Activated CD8-positive, alpha-beta memory T cell treated with anti-CD3 and anti-CD28 coated beads for 36 hours (primary cell): Measurements from ENCODE around the gene KCNIP4. TPM values are rescaled to one million over a fixed set of nuclear protein-coding genes. Genes with fewer than 3 reads are reported as not detected.

Experiments used
- CTCF ChIA-PET: fragments of 350-600 bp; sonication (Branson Sonifier 250); formaldehyde crosslinking; loops from one replicate; lab custom pipeline; 2021; ENCODE audit warnings: antibody characterized with exemption; lab: Charles Lee
- POLR2A ChIA-PET: fragments of 350-600 bp; sonication (Branson Sonifier 250); formaldehyde crosslinking; loops from one replicate; lab custom pipeline; 2021; ENCODE audit warnings: antibody characterized with exemption; lab: Charles Lee
- total RNA-seq, 2 experiments: library from RNA; stranded (reverse); gene quantifications; one replicate each; pipeline ENCODE4 v1.2.3, GENCODE V29; 2021

Gene KCNIP4
- total RNA-seq, 2 experiments from 2014 or later, result not detected

DNA sequence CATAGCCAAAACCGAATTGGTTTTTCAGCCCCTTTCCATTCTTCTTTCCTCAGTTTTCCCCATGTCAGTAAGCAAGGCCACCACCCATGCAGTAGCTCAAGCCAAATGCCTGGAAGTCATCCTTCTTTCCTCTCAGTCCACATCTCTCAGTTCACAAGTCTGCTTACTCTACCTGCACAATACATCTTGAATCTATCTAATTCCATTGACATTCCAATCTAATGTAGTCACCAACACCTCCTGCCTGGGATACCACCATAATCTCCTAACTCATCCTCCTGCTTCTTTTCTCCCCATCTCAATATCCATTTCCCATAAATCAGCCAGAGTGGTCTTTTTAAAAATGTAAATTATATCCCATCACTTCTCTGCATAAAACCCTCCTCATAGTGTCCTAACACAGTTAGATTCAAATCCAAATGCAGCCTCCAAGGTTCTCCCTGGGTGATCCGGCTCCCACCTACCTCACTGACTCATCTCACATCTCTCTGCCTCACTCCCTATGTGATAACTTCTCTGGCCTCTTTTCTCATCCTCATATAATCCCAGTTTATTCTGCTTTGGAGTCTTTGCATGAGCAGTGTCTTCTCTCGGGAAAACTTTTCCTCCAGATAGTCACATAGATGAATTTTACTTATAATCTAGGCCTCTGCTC is 26.9 kb downstream of the KCNIP4 start:
- POLR2A ChIA-PET, result no interaction called here
- CTCF ChIA-PET, result no interaction called here

DNA sequence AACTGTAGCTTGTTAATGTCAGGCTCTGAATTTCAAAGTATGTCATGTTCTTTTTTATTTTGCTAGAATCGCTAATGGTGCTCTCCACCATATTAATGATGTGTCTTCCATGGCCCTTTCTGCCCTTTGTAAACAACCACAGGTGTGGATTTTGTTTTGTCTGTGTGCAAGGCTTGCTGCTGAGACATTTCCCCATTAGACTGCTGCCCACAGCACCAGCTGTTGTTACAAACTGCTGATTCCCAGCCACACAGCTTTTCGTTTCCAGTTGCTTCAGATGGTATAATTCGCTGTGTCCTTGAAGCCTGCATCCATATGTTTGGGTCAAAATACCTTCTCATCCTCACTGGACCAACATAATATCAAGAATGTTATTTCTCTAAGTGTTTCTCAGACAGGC is 32.8 kb downstream of the KCNIP4 start:
- POLR2A ChIA-PET, result no interaction called here
- CTCF ChIA-PET, result no interaction called here

DNA sequence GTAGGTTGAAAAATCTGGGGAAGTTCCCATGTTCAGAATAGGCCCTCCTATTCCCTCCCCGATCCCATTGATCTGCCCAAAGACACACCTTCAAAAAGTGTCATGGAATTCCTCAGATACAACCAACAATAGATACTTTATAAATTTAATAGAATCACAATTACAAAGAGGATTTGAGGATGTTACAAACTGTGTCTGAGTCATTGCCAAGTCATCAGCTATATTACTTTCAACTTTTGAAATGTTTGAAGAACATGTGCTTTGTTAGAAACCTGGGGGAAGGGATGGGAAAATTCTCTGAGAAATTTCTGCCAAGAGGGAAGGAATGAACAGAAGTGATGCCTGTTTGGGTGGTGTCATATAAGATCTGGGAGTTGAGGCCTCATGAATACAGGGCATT is 46.7 kb downstream of the KCNIP4 start:
- ChIA-PET POLR2A (no interaction called here), CTCF (no interaction called here)

DNA sequence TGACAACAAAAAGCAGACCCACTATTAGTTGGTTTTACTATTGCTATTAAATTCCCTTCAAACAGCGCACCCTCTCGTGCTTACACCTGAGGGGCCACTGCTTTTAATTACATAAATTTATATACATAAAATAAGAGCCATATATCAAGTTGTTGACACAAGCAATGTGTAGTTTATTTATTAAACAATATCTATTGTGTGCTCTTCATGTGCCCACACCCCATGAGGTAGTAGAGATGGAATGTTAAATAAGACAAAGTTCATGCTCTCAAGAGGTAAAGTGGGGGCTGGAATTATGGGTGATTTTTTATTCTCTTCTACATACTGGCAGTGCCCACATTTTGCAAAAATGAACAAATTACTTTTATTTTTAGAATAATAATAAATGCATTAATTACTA is 47.3 kb downstream of the KCNIP4 start:
- ChIA-PET POLR2A (no interaction called here), CTCF (no interaction called here)

DNA sequence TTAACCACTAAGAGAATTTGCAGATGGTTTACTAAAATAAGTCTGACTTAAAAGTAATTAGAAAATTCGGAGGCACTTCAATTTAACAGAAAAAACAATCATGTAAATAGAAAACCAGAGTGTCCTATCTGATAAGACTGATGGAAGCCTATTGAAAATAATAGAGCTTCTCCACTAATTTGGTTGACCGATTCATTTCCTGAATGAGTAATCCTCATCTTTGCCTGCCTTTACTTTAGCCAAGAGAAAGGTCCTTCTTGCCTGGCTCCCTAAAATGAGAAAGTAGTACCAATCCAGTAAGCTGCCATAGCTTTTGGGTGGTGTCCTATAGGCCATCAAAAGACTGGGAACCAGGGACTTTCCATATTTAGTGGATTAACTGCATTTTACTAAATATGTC is 48.4 kb downstream of the KCNIP4 start:
- ChIA-PET CTCF (no interaction called here), POLR2A (no interaction called here)

DNA sequence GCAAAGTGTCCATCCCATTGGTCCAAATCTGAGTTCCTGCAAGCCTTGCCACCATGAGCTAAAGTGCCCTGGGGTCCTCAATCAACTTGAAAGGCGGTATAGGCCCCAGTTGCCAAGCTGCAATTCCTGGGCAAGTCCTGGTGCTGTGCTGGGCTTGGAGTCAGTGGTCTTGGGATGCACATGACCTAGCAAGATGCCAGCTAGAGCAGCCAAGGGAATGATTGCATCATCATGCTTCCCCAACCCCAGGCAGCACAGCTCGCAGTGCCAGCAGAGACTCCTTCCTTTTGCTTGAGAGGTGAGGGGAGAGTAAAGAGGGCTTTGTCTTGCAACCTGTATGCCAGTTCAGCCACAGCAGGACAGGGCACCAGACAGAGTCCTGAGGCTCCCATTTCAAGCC is 50.5 kb downstream of the KCNIP4 start:
- ChIA-PET CTCF (no interaction called here), POLR2A (no interaction called here)

DNA sequence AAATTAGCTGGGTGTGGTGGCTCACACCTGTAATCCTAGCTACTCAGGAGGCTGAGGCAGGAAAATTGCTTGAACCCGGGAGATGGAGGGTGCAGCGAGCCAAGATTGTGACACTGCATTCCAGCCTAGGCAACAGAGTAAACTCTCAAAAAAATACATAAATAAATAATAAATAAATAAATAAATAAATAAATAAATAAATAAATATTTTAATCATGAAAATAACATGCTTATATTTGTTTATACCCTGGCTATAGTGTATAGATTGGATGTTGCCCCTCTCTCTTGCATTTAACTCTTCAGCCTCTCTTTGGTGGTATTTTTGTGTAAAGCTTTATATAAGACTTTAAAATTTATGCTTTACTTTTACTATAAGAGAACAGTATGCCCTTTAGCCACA is 51.8 kb downstream of the KCNIP4 start:
- POLR2A ChIA-PET, result no interaction called here
- CTCF ChIA-PET, result no interaction called here

DNA sequence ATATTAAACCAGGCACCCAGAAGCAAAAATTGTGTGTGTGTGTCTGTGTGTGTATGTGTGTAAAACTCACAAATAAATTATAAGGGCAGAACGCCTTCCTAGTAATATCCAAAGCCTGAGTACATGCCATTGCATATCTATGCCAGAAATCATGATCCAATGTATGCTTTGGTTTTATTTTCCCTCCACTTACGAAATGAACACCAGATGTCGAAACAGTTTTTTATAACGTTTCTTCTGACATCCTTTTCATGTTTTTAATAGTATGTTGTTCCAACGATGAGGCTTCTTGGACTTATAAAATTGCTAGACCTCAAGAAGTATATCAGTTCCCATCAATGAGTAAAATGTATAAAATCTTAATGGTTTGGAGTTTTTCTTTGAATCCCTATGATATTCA is 55.4 kb downstream of the KCNIP4 start:
- POLR2A ChIA-PET, result no interaction called here
- CTCF ChIA-PET, result no interaction called here

DNA sequence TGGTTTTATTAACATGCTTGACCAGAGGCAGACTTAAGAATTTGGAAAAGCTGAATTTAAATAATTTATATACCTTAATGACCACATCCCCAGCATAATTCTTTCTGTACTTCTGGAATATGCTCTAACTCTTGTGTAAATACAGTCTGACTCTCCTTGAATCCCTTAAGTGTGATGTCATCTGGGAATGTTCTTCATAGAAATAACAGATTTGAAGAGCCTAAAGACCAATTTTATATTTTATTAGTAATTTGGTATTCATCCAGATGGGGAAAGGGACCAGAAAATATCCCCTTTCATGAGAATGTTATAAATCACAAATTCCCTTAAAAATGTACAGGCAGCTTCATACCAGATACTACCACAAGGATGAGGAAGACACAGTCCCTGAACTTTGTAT is 58.3 kb downstream of the KCNIP4 start:
- ChIA-PET POLR2A (no interaction called here), CTCF (no interaction called here)

DNA sequence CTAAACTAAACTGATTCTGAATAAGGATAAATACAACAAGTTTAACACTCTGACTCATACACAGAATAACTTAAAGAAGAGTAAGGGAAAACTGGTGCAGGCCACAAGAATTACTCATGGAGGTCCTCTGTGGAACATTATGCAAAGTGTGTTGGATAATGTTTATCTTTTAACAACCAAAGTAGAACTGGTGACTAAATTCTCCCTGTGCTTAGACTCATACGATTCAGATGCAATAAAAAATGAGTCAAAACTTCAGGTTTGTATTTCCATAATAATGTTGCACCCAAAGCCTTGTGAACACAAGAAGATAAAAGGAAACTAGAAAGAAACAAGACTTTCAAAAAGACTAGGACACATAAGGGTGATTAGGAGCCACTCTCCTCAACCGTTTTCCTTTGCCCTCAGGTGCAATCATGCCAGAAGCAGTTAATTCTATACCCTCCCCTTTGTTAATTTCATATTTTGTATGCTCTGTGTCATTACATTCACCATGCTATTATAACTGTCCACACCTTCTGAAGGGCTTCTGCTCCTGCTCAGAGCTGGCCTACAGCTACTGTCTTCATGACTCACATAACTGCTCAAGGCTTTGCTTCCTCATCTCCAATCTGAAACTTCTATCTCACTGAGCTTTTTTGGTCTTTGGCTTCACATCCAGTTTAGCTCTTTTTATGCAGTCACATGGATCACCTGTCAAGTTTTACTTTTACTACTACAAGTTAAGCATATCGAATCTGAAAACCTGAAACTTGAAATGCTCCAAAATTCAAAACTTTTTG is 60.2 kb downstream of the KCNIP4 start:
- POLR2A ChIA-PET, result no interaction called here
- CTCF ChIA-PET, result no interaction called here

DNA sequence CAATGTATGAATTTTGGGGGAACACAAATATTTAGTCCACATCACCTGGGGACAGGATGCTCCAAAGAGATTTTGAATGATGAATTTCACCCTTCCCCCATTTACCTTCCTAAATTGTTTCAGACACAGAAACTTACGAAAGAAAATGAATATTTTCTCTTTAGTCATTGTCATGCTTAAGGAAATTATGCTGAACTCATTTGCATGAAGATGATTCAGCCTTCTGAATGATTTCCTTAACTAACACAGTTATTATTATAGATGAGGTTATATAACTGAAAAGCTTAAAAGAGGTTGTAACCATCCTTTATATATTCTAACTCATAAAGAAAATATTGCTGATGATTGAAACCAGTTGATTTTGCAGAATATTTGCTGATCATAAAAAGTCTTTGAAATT is 61.1 kb downstream of the KCNIP4 start:
- ChIA-PET CTCF (no interaction called here), POLR2A (no interaction called here)

DNA sequence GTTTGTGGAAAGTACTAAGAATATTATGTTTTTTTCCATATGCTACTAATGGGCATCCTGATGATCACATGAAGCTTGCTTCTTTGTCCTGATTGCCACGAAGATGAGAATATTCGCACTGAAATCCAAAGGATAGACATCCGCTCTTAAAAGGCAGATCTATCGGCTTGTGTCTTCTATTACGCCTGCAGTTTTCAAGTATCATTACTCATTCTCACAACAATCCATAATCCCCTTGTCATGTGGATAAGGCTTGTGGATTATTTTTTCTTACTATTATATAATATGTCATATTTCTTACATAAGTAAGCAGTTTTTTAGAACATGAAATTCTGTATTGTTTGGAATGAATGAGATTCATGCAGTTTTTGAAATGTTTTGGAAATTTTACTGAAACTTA is 62.8 kb downstream of the KCNIP4 start:
- CTCF ChIA-PET, result no interaction called here
- POLR2A ChIA-PET, result no interaction called here

DNA sequence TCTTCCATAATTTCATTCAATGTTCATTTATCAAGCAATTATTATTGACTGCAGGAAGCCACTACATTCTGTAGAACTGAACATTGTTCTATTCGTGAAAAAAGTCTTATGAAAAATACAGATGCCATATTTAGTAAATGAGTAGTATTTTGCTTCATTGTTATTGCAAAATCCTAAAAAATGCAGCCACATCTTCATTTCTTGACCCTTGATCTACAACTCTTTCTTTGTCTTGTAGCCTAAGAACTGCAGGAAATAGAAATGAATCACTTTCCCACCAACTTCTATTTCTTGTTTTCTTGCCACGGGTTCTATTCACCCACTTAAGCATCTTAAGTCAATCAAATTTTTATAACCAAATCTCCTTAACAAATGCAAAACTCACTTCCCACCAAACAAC is 63.3 kb downstream of the KCNIP4 start:
- CTCF ChIA-PET, result no interaction called here
- POLR2A ChIA-PET, result no interaction called here

DNA sequence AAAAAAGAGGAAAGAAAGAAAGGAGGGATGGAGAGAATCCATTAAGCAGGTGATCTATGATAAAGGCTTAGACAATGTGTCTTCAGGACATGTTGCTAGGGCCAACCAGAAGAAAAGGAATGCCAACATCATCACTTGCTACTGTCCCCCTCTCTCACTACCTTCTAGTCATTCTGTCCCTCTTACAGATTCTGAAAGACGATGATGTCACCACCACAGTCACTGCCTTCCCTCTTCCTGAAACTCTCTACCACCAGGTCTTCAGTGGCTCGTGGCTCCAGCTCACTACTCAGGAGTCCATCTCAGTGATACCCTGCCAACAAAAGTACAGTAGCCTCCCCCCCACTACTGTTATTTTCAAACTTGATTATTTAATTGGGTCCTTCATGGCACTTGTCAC is 64.0 kb downstream of the KCNIP4 start:
- CTCF ChIA-PET, result no interaction called here

DNA sequence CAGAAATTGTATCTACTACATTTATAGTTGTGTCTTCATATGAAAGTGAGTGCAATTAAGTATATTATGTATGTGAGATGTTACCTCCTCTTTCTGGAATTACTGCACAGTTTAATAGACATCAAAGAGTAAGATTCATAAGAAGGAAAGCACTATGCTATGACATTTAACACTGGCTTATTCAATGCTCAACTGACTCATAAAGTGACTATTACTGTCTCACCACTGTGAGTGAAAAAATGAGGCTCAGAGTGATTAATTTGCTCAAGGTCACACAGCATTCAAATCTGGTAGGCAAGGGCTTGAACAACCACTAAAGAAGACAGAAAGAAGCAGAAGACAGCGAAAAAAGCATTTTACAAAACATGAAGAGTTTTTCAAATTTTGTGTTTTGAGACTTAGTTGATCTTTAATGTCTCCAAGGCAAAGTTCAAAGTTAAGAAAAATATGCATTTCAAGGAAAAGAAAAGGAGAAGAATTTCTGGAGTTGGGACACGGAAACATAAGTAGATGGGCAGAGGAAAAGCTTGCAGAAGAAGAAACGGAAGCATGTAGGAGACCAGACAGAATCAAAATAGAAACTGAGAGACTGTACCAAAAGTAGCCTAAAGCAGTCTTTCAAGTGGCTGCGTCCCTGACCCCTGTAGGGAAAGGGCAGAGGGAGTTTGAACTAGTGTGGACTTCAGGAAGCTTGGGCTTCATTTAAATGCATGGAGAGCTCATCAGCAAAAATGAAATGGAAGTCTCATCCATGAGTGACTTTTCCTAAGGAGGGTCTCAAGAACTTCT is 66.3 kb downstream of the KCNIP4 start:
- POLR2A ChIA-PET, result interaction anchor here (0.6 kb wide), 1 partner anchor 45 kb away, joined by 3 read pairs; no protein-coding TSS in a partner anchor
- CTCF ChIA-PET, result no interaction called here

More for the DNA sequence above, 64.0 kb downstream of the KCNIP4 start:
- POLR2A ChIA-PET, result no interaction called here

DNA sequence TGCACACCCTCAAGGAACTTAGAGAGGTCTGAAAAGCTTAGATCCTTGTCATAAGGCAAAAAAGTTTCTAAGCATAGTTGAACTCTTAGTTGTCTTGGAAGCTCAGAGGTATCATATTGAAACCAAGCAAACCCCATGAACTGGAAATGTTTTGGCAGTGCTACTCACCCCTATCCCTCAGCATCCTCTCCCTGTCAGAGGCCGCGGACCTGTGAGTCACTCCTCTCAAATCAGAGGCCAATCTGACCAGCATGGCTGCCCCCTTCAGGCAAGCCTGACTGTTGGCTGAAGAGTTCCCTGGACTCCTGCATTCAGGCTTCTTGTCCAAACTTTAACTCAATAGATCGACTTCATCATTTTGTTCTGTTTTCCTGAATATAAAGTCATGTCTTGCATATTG is 69.4 kb downstream of the KCNIP4 start:
- ChIA-PET POLR2A (no interaction called here), CTCF (no interaction called here)

DNA sequence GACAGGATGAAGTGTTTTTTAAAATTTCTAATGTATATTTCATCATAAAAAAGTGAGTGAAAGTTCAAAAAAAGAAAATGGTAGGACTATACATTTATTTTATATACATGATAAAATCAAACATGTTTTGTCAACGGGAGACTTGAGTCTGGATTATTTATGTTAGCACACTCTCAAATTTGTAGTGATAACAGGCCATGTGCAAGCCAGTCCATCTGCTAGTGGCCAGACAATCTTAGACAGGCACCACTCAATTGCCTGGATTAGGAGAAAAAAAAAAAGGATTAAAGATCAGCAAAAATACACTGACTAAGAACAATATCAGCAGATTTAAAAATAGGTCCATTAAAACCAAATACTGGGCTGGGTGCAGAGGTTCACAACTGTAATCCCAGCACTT is 71.9 kb downstream of the KCNIP4 start:
- CTCF ChIA-PET, result no interaction called here
- POLR2A ChIA-PET, result no interaction called here

DNA sequence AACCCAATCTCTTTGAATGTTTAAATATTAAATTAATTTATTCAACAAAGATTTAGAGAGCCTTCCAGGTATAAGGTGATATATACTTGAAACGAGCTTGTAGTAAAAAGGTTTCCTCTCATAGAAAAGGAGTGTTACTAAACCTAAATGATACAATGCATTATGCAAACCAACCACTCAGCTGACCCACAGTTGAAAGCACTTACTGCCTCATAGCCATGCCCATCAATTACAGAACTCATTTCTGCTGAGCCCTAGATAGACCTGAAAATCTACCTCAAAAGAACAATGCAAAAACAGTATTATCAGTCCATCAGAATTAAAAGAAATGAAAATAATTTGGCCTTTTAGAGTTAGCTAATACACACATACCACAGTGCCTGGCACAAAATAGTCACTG is 75.4 kb downstream of the KCNIP4 start:
- ChIA-PET CTCF (no interaction called here), POLR2A (no interaction called here)

DNA sequence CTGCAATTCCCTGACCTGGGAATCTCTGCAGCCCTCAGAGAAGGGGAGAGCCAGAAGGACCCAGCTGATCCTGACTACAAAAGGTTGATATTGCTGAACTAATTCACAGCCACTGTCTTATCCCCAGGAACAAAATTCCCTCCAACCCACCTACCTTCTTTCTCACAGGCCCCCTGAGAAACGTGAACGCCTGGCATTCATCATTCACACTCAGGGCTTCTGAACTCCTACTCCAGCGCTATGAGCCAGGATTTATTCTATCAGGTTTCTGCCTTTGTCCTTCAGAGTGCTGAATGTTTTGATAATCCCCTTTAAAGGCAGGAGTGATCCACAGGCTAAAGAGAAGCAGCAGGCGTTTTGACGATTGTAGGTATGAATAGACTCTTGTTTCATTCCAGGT is 76.5 kb downstream of the KCNIP4 start:
- CTCF ChIA-PET, result no interaction called here
- POLR2A ChIA-PET, result no interaction called here

DNA sequence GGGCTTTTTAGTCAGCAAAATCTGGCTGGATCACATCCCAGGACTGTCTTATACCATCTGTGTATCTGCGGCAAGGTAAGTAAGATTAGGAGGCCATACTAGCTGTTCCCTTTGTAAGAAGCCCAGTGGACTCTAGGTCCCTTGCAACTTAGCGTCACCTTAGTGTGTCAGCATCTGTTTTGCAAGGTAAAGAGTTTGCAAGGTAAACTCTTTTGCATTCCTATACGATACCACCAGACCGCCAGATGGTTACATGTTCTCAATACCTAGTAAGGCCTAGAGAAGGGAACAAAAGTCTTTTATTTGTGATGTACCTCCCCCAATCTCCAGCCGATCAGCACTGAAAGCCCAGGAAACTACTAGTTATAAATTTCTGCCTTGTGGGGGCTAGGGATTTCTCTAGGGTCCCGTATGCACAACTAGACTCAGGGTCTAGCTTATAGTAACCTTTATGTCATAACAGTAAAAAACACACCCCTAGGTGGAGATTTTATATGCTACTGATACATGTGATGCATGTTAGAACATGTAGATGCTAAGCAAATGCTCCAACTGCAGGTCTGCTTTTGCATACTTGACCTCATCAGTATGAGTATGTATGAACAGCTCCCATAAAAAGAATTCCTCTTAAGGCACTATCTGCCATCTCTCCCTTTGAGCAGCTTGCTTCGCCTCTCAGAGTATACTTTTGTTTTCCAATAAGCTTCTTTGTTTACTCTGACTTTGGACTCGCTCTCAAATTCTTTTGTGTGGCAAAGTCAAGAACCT is 78.4 kb downstream of the KCNIP4 start:
- POLR2A ChIA-PET, result no interaction called here
- CTCF ChIA-PET, result no interaction called here
